Measurements from ENCODE around the gene HERC6.

DNA sequence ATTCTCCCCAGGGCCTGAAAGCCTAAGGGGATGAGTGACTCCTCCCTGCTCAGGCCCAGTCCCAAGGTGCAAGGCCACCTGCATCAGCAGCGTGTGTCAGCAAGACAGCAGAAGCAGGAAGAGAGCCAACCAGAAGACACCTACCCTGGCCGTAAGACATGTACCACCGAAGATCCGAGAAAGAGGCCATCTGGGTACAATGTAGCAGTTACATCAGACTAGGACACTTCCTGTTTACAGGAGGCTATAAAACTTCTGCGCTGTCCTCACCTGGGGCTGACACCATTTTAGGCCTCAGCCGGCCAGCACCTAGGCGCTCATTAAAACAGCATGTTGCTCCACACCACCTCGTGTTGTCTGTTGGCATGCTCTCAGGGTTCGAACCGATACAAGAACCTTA lies 19.1 kb upstream of the HERC6 start:
- TF ChIP-seq, protein P1, sequence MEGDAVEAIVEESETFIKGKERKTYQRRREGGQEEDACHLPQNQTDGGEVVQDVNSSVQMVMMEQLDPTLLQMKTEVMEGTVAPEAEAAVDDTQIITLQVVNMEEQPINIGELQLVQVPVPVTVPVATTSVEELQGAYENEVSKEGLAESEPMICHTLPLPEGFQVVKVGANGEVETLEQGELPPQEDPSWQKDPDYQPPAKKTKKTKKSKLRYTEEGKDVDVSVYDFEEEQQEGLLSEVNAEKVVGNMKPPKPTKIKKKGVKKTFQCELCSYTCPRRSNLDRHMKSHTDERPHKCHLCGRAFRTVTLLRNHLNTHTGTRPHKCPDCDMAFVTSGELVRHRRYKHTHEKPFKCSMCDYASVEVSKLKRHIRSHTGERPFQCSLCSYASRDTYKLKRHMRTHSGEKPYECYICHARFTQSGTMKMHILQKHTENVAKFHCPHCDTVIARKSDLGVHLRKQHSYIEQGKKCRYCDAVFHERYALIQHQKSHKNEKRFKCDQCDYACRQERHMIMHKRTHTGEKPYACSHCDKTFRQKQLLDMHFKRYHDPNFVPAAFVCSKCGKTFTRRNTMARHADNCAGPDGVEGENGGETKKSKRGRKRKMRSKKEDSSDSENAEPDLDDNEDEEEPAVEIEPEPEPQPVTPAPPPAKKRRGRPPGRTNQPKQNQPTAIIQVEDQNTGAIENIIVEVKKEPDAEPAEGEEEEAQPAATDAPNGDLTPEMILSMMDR (IDR thresholded peaks at IDR 0.05; ENCODE audit: insufficient read depth, low read length), result no peak
- no peak for TF ChIP-seq POLR2AphosphoS5 (IDR thresholded peaks at IDR 0.05; ENCODE audit: low read depth)
- no peak for TF ChIP-seq GABPA (IDR thresholded peaks at IDR 0.05; ENCODE audit: low read depth)
- TF ChIP-seq SPI1 (IDR thresholded peaks at IDR 0.05; ENCODE audit: borderline replicate concordance, low read depth), result no peak
- TF ChIP-seq, protein P2, sequence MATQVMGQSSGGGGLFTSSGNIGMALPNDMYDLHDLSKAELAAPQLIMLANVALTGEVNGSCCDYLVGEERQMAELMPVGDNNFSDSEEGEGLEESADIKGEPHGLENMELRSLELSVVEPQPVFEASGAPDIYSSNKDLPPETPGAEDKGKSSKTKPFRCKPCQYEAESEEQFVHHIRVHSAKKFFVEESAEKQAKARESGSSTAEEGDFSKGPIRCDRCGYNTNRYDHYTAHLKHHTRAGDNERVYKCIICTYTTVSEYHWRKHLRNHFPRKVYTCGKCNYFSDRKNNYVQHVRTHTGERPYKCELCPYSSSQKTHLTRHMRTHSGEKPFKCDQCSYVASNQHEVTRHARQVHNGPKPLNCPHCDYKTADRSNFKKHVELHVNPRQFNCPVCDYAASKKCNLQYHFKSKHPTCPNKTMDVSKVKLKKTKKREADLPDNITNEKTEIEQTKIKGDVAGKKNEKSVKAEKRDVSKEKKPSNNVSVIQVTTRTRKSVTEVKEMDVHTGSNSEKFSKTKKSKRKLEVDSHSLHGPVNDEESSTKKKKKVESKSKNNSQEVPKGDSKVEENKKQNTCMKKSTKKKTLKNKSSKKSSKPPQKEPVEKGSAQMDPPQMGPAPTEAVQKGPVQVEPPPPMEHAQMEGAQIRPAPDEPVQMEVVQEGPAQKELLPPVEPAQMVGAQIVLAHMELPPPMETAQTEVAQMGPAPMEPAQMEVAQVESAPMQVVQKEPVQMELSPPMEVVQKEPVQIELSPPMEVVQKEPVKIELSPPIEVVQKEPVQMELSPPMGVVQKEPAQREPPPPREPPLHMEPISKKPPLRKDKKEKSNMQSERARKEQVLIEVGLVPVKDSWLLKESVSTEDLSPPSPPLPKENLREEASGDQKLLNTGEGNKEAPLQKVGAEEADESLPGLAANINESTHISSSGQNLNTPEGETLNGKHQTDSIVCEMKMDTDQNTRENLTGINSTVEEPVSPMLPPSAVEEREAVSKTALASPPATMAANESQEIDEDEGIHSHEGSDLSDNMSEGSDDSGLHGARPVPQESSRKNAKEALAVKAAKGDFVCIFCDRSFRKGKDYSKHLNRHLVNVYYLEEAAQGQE (IDR thresholded peaks at IDR 0.05; ENCODE audit: insufficient replicate concordance, low read depth), result no peak

Data from HL-60 (cell line).